A673 (cell line): ENCODE measurements around the gene MMP2. TPM values are rescaled to one million over a fixed set of nuclear protein-coding genes. Genes with fewer than 3 reads are reported as not detected.

Experiments used
- BruUV-seq: library from RNA; stranded (reverse); fragments of 400-500 nt; replicated peaks from 2 replicates; lab custom pipeline; 2021; lab: Mats Ljungman, UMichigan
- CTCF ChIA-PET: fragments of 300-600 bp; sonication (Branson Sonifier 250); formaldehyde crosslinking; loops from one replicate; lab custom pipeline; 2022; ENCODE audit warnings: antibody characterized with exemption; lab: Charles Lee
- POLR2A ChIA-PET: fragments of 300-600 bp; sonication (Branson Sonifier 250); formaldehyde crosslinking; loops from one replicate; lab custom pipeline; 2022; ENCODE audit warnings: antibody characterized with exemption; ENCODE audit not compliant: low non-redundant PET; lab: Charles Lee
- DNase-seq: peaks from one replicate; pipeline ENCODE4 v3.0.0-alpha.2; 2015; ENCODE audit warnings: low spot score
- H3K27ac ChIP-seq: fragments of 200-600 bp; sonication (generic); 2 replicates; pipeline ENCODE4 v1.5.1; 2016; ENCODE audit warnings: mixed run types, low read depth, mild to moderate bottlenecking, mixed read lengths, antibody characterized with exemption, low read length; ENCODE audit not compliant: poor library complexity, severe bottlenecking
- H3K27me3 ChIP-seq: fragments of 200-600 bp; sonication (generic); replicated peaks from 2 replicates; pipeline ENCODE4 v1.6.1; 2017; ENCODE audit warnings: mixed run types, low read depth, mild to moderate bottlenecking, mixed read lengths, antibody characterized with exemption, low read length; ENCODE audit not compliant: insufficient read depth, poor library complexity
- H3K36me3 ChIP-seq: fragments of 200-600 bp; sonication (generic); 2 replicates; pipeline ENCODE4 v1.6.1; 2016; ENCODE audit warnings: mixed run types, mild to moderate bottlenecking, mixed read lengths, antibody characterized with exemption, low read length; ENCODE audit not compliant: insufficient read depth, poor library complexity, severe bottlenecking
- H3K4me1 ChIP-seq: fragments of 200-600 bp; sonication (generic); 2 replicates; pipeline ENCODE4 v1.6.1; 2017; ENCODE audit warnings: mixed run types, mild to moderate bottlenecking, mixed read lengths, antibody characterized with exemption, low read length; ENCODE audit not compliant: insufficient read depth, poor library complexity, severe bottlenecking
- H3K4me3 ChIP-seq: fragments of 200-600 bp; sonication (generic); 2 replicates; pipeline ENCODE4 v1.5.1; 2016; ENCODE audit warnings: low read depth, mixed run types, mild to moderate bottlenecking, mixed read lengths, low read length; ENCODE audit not compliant: poor library complexity, severe bottlenecking
- H3K9me3 ChIP-seq: fragments of 200-600 bp; sonication (generic); 2 replicates; pipeline ENCODE4 v1.6.1; 2016; ENCODE audit warnings: mixed run types, low read depth, mild to moderate bottlenecking, mixed read lengths, antibody characterized with exemption, low read length; ENCODE audit not compliant: poor library complexity, severe bottlenecking
- EZH2 ChIP-seq: fragments of 200-600 bp; sonication (generic); IDR thresholded peaks from 2 replicates; pipeline ENCODE4 v1.6.1; 2017; ENCODE audit warnings: borderline replicate concordance, low read depth, mild to moderate bottlenecking, mixed read lengths, antibody characterized with exemption, low read length; ENCODE audit not compliant: poor library complexity, severe bottlenecking
- intact Hi-C: fragments of 100-400 bp; cut with micrococcal nuclease; formaldehyde crosslinking; loops from one replicate; pipeline ENCODE4 v1.10.0; 2022; ENCODE audit not compliant: unreplicated experiment
- total RNA-seq: library from RNA; stranded (reverse); gene quantifications from 2 replicates; pipeline ENCODE4 v1.2.3, GENCODE V29; 2021
- TF ChIP-seq, protein P1 (sequence below): fragments of 300-800, 200-600 bp; sonication (generic); conservative IDR thresholded peaks from 2 replicates; pipeline ENCODE4 v1.5.1; 2017; ENCODE audit warnings: low read depth, mild to moderate bottlenecking, antibody characterized with exemption, low read length, moderate library complexity, mixed read lengths

MMP2 gene
- total RNA-seq, 1 experiment from 2014 or later, result 36.2 TPM

DNA sequence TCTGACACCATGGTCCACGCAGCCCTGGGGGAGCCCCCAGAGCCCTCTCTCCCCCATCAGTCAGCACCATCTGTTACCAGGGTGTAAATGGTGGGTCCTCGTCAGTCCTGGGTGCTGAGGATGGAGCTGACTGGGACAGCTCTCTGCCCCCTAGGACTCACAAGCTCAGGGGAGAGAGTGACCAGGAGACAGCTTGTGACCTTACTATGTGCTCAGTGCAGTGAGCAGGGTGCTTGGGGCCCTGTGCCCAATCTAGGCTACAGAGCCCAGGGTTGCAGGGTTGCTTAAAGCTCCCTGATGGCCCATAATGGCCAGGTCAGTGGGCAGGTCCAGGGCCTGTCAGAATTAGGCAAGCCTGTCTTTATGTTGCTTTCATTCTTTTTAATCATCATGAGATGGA lies 11.3 kb downstream of the MMP2 start:
- no peak for DNase-seq
- H3K27ac ChIP-seq, result no peak overlapping the region
- TF ChIP-seq, protein P1, sequence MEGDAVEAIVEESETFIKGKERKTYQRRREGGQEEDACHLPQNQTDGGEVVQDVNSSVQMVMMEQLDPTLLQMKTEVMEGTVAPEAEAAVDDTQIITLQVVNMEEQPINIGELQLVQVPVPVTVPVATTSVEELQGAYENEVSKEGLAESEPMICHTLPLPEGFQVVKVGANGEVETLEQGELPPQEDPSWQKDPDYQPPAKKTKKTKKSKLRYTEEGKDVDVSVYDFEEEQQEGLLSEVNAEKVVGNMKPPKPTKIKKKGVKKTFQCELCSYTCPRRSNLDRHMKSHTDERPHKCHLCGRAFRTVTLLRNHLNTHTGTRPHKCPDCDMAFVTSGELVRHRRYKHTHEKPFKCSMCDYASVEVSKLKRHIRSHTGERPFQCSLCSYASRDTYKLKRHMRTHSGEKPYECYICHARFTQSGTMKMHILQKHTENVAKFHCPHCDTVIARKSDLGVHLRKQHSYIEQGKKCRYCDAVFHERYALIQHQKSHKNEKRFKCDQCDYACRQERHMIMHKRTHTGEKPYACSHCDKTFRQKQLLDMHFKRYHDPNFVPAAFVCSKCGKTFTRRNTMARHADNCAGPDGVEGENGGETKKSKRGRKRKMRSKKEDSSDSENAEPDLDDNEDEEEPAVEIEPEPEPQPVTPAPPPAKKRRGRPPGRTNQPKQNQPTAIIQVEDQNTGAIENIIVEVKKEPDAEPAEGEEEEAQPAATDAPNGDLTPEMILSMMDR, result no peak
- no peak for TF ChIP-seq EZH2
- no peaks in the 10 kb centered on the region for H3K9me3 ChIP-seq
- intact Hi-C loops, result no loop called here
- CTCF ChIA-PET, result no interaction called here
- POLR2A ChIA-PET, result no interaction called here
- H3K4me3 ChIP-seq, result no peak overlapping the region
- H3K36me3 ChIP-seq, result no peaks in the 10 kb centered on the region
- H3K4me1 ChIP-seq, result peaks cover 2% of the 10 kb centered on the region
- no TSS peak for BruUV-seq
- H3K27me3 ChIP-seq, result no peaks in the 10 kb centered on the region

DNA sequence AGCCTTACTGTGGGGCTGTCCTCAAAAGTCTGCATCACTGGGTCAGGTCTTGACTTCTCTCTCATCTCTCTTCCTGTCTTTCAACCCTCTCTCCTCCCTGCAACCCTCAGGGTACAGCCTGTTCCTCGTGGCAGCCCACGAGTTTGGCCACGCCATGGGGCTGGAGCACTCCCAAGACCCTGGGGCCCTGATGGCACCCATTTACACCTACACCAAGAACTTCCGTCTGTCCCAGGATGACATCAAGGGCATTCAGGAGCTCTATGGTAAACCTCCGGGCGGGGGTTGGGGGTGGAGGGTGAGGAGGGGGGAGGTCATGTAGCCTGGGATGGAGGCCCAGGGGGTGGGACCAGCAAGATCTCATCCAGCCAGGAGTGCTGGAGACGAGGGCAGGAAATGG lies 12.7 kb downstream of the MMP2 start:
- intact Hi-C loops, result no loop called here
- no peaks in the 10 kb centered on the region for H3K27me3 ChIP-seq
- no peaks in the 10 kb centered on the region for H3K36me3 ChIP-seq
- no peak for DNase-seq
- no peak for TF ChIP-seq EZH2
- TF ChIP-seq, protein P1, result no peak
- ChIA-PET CTCF (interaction anchor here (0.7 kb wide), 1 partner anchor 13 kb away, joined by 3 read pairs; no protein-coding TSS in a partner anchor), POLR2A (interaction anchor here (0.6 kb wide), 1 partner anchor 267 kb away, joined by 5 read pairs; no protein-coding TSS in a partner anchor)
- peaks cover 10% of the 10 kb centered on the region for H3K4me1 ChIP-seq
- H3K27ac ChIP-seq, result no peak overlapping the region
- no peak overlapping the region for H3K4me3 ChIP-seq
- no peaks in the 10 kb centered on the region for H3K9me3 ChIP-seq
- BruUV-seq, result no TSS peak

DNA sequence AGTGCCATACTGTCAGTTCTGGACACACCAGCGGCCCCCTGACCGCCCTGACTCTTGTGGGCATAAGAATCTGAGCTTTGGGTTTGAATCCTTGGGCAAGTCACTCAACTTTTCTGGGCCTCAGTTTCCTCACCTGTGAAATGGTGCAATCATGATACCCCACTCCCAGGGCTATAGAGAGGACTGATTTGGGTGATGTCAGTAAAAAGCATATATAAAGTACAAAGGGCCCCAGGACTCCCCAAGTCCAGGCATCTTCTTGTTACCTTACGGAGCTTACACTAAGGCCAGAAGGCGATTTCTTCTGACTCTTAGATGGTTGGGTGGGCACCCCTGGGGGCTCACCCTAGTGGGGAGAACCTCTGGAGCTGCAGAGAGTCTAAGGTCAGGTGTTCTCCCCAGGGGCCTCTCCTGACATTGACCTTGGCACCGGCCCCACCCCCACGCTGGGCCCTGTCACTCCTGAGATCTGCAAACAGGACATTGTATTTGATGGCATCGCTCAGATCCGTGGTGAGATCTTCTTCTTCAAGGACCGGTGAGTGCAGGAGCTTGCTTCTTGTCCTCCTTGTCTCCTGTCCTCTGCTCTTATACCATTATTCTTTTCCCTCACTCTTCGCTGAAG lies 13.9 kb downstream of the MMP2 start:
- H3K27me3 ChIP-seq, result no peaks in the 10 kb centered on the region
- no peak for DNase-seq
- intact Hi-C loops, result no loop called here
- BruUV-seq, result no TSS peak
- no peak overlapping the region for H3K27ac ChIP-seq
- H3K36me3 ChIP-seq, result no peaks in the 10 kb centered on the region
- H3K4me1 ChIP-seq, result peaks cover 10% of the 10 kb centered on the region
- POLR2A ChIA-PET, result no interaction called here
- TF ChIP-seq, protein P1, result no peak
- TF ChIP-seq EZH2, result no peak
- no peaks in the 10 kb centered on the region for H3K9me3 ChIP-seq
- no peak overlapping the region for H3K4me3 ChIP-seq
- CTCF ChIA-PET, result no interaction called here
